Activated naive CD8-positive, alpha-beta T cell treated with anti-CD3 and anti-CD28 coated beads for 36 hours (primary cell): ENCODE data around the gene EEA1. TPM values are rescaled to one million over a fixed set of nuclear protein-coding genes. Genes with fewer than 3 reads are reported as not detected.
"Not testable (repeated sequence)": the region's sequence is repeated elsewhere in the genome, so short reads cannot be mapped to it uniquely, and the experiment has no call there.

Experiments used
- DNase-seq: peaks from one replicate; pipeline ENCODE4 v3.0.0; 2021
- H3K27ac Mint-ChIP-seq: one replicate; pipeline ENCODE4 v1.8.0; 2022; ENCODE audit warnings: mild to moderate bottlenecking, moderate library complexity, mixed read lengths
- H3K27me3 Mint-ChIP-seq: one replicate; pipeline ENCODE4 v1.8.0; 2022; ENCODE audit warnings: mild to moderate bottlenecking, mixed read lengths
- H3K36me3 Mint-ChIP-seq: one replicate; pipeline ENCODE4 v1.8.0; 2021; ENCODE audit warnings: mild to moderate bottlenecking, mixed read lengths
- H3K4me1 Mint-ChIP-seq: one replicate; pipeline ENCODE4 v1.8.0; 2021; ENCODE audit warnings: mixed read lengths
- H3K4me3 Mint-ChIP-seq: one replicate; pipeline ENCODE4 v1.8.0; 2022; ENCODE audit warnings: mild to moderate bottlenecking, moderate library complexity, mixed read lengths
- H3K9me3 Mint-ChIP-seq: one replicate; pipeline ENCODE4 v1.8.0; 2022; ENCODE audit warnings: mixed read lengths
- total RNA-seq, 2 experiments: library from RNA; stranded (reverse); gene quantifications; one replicate each; pipeline ENCODE4 v1.2.3, GENCODE V29; 2021

EEA1 gene
- total RNA-seq, 2 experiments from 2014 or later = 17.5 TPM

DNA sequence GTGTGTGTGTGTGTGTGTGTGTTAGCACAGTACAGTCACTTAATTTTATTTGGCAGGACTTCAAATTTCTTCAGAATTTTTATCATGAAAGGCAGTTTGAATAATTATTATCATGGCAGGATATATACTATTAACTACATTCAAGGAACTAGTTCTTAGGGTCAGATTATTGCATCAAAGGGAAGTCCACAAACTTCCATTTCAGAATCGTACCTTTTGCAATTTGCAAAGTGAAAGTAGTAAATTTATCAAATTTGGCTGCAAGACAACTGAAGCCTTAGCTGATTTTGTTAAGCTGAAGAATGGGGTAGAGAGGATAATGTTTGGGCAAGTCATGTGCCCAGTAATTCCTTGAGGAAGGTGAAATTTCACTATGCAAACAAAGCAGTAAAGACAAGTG lies 158.1 kb downstream of the EEA1 start:
- peaks cover 3% of the 10 kb centered on the region for H3K36me3 Mint-ChIP-seq
- H3K27me3 Mint-ChIP-seq = no peaks in the 10 kb centered on the region
- no peak overlapping the region for H3K27ac Mint-ChIP-seq
- H3K9me3 Mint-ChIP-seq = no peaks in the 10 kb centered on the region
- DNase-seq = no peak
- H3K4me3 Mint-ChIP-seq = no peak overlapping the region
- peaks cover 25% of the 10 kb centered on the region for H3K4me1 Mint-ChIP-seq

DNA sequence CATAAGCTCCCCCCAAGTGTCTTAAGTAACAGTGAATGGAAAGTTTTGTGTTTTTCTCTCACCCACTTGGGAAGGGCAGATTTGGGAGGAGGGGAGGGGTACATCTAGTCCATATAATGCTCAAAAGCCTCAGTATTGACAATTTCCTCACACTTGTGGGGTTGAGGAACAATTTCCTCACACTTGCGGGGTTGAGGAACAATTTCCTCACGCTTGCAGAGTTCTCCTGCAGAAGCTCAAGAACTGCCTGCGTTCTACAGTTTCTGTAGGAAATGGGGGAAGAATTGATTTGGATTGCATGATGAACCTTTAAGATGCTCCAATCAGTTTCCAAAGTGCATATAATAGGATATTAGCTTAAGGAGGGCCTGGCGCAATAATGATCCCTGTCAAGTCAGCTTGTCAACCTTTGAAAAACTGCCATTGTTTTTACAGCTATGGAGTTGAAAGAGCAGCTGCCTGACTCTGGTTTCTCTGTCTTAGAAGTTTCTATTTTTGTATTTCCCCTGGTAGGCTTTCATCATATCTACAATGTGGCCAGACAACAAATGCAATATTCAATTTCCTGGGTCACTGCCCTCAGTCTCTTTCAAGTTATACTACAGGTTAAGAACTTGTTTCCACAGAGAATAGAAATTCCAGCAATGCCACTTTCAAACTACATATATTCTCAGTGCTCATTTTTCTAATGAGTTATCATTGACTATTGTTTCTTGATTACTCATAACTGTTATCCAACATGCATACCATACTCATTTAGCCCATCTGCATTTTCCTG lies 159.8 kb downstream of the EEA1 start:
- H3K4me1 Mint-ChIP-seq = peaks cover 22% of the 10 kb centered on the region
- no peaks in the 10 kb centered on the region for H3K9me3 Mint-ChIP-seq
- no peak overlapping the region for H3K4me3 Mint-ChIP-seq
- no peaks in the 10 kb centered on the region for H3K27me3 Mint-ChIP-seq
- peak overlapping the region; percentile 54 for H3K27ac Mint-ChIP-seq
- no peak for DNase-seq
- peaks cover 3% of the 10 kb centered on the region for H3K36me3 Mint-ChIP-seq

DNA sequence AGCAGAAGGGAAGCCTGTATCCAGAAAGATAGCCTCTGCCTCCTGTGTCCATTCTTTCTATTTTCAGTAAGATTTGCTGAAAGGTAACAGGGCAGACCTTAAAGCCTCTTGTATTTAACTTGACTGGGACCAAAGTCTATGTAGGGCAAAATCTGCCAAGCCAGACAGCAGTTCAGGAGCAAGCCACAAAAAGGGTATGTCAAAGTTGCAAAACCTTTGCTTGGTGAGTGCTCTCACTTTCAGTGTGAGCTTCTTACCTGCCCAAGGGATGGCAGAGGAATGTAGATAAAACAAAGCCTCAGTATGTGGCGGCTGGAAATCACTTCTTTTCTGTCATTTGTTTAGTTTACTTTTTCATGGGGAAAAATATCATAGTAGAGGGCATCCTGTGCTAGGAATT lies 163.2 kb downstream of the EEA1 start:
- peaks cover 4% of the 10 kb centered on the region for H3K27me3 Mint-ChIP-seq
- no peak for DNase-seq
- H3K27ac Mint-ChIP-seq = no peak overlapping the region
- H3K36me3 Mint-ChIP-seq = peaks cover 2% of the 10 kb centered on the region
- no peaks in the 10 kb centered on the region for H3K9me3 Mint-ChIP-seq
- no peak overlapping the region for H3K4me3 Mint-ChIP-seq
- peaks cover 22% of the 10 kb centered on the region for H3K4me1 Mint-ChIP-seq

DNA sequence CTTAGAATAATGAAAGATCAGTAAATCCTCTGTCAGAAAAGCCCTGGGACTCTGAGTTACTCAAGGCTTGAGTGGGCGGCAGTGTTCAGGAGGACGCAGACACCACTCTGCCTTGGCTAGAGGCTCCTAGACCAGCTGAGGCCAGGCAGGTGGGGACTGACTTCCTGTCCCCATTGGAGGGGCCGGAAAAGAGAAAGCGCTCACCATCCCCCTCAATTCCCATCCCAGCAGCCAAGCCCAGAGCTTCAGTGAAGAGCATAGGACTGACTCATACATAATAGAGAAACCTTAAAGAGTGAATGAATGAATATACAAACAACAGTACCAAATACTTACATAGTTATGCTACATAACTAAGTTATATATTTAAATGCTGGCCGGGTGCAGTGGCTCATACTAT lies 164.3 kb downstream of the EEA1 start:
- no peaks in the 10 kb centered on the region for H3K36me3 Mint-ChIP-seq
- H3K27ac Mint-ChIP-seq = no peak overlapping the region

DNA sequence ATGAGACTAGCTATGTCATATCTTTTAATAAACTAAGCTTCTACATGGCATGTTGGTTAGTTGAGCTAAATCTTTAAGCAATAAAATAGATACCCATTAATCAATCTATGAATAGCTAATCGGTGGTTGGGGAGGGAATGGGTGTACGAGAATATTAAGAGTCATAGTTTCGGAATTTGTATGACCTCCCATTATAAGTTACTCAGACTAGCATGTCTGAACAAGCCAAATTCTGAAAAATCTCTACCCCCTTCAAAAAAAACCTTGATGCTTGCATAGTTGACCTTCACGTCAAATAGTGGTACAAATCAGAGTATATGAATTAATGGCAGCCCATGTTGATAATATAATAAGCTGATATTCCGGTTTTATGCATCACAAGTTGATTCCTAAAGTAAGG lies 166.3 kb downstream of the EEA1 start:
- Mint-ChIP-seq H3K4me1 (no peaks in the 10 kb centered on the region), H3K27me3 (peaks cover 14% of the 10 kb centered on the region), H3K4me3 (no peak overlapping the region), H3K9me3 (no peaks in the 10 kb centered on the region), H3K27ac (no peak overlapping the region), H3K36me3 (no peaks in the 10 kb centered on the region)
- DNase-seq = no peak

More for the DNA sequence above, 164.3 kb downstream of the EEA1 start:
- Mint-ChIP-seq H3K4me1 (peaks cover 11% of the 10 kb centered on the region), H3K9me3 (no peaks in the 10 kb centered on the region), H3K4me3 (no peak overlapping the region), H3K27me3 (peaks cover 4% of the 10 kb centered on the region)
- DNase-seq = no peak

DNA sequence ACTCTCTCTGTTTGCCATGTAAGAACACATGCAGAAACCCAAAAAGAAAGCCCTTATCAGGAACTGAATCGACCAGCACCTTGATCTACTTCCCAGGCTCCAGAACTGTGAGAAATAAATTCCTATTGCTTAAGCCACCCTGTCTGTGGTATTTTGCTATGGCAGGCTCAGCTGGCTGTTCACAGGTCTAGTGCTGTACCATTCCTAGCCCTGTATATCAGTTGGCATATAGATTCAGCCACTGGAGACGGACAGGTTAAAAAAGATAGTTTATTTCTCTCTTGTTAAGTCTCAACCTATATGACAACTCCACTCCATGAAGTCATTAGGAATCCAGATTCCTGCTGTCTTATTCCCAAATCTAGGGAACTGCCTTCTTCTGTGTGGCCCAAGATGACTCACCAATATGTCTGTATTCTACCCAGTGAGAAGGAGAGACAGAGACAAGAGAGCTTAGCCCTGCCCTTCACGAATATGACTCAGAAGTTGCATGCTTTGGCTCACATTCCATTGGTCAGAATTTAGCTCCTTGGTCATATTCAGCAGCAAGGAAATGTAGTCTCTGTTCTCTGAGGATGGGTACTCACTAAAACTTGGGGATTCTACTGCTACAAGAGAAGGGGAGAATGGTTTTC lies 169.3 kb downstream of the EEA1 start:
- H3K9me3 Mint-ChIP-seq = no peaks in the 10 kb centered on the region
- no peak overlapping the region for H3K4me3 Mint-ChIP-seq
- no peaks in the 10 kb centered on the region for H3K36me3 Mint-ChIP-seq
- no peak for DNase-seq
- no peak overlapping the region for H3K27ac Mint-ChIP-seq
- no peaks in the 10 kb centered on the region for H3K4me1 Mint-ChIP-seq
- H3K27me3 Mint-ChIP-seq = peaks cover 20% of the 10 kb centered on the region

DNA sequence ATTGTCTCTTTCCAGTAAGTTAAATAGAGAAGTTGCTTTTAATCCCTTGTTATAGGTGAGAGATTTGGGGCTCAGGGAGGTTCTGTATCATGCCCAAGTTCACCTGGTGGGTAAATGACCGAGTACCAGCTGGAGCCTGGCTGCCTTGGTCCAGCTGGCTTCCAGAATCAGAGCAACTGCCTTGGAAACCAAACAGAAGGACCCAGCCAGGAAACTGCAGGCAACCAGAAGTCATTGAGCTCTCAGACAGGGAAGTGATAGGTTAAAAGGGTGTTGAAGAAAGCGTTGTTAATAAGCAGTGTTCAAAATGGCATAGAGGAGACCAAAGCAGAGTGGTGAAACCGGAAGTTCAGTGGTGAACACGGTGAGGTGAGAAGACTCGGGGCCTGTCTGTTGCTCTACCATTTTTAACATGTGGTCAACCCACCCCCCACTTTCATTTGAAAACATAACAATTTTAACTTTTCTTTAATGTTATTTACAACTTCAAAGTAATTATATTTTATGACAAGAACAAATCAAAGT lies 171.4 kb downstream of the EEA1 start:
- no peaks in the 10 kb centered on the region for H3K36me3 Mint-ChIP-seq
- H3K27ac Mint-ChIP-seq = no peak overlapping the region
- DNase-seq = no peak
- no peaks in the 10 kb centered on the region for H3K4me1 Mint-ChIP-seq
- no peak overlapping the region for H3K4me3 Mint-ChIP-seq
- H3K27me3 Mint-ChIP-seq = peaks cover 20% of the 10 kb centered on the region
- H3K9me3 Mint-ChIP-seq = no peaks in the 10 kb centered on the region

DNA sequence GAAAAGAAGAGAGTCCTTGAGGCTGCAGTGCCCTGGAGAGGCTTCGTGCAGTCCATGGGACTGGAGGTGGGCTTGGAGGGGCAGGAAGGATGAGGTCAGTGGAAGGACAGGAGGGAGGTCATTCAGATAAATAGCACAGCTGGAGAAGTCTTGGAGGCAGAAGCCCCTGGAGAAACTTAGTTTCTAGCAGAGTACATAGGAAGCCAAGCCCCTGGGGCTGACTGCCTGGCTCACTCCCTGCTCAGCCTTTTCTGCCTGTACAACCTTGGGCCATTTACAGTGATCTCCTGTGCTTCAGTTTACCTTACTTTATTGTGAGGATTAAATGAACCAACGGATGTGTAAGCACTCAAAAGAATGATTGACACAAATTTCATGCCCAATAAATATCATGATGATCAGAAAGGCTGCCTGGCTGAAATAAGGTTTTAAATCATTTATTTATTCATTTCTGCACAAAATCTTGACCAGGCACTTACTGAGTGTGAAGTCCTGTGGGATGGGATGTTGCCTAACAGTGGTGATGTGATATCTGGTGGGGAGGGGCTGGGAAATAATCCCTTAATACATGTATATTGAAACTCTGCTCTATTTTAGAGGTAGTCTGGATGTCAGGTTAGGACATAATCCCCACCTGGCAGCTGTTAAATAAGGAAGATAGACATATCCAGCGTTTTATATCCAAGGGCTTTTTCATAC lies 172.0 kb downstream of the EEA1 start:
- Mint-ChIP-seq H3K4me3 (no peak overlapping the region), H3K9me3 (no peaks in the 10 kb centered on the region)

DNA sequence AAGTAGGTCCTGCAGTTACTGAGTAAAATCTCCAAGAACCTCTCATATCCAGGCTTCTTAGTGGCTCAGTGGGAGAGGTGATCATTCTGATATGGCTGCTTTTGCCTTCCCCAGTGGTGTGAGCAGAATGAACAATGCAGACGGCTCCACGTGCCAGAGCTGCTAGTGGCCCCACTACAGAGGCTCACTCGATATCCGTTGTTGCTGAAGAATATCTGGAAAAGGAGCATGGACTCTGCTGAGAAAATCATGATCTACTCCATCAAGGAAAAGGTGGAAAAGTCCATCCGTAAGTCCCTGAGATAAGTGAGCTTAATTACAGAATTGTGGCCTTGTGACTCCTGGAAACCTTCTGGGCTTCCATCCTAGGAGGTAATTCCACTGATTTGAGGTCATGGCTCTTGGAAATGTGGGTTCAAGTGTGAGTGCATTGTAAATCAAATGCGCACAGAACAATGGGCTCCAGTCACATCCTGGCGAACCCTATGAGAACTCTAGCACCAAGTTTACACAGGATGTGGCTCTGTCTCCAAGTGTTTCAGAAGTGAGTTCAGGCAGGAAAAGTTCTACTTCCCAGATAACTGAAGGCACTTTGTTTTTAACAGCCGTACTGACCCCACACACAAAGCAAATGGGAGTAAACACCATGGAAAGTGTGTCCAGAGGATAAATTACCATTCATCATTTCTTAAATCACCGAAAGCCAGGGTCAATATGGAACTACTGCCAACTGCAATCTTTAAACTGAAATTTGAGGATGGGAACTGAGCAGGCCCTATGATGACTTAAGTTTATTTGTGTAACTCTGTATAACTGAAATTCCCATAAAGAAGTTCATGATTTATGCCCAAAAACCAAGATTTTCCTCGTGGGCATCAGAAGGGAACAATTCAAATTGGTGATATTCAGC lies 174.9 kb downstream of the EEA1 start:
- Mint-ChIP-seq H3K27ac (no peak overlapping the region), H3K9me3 (no peaks in the 10 kb centered on the region), H3K36me3 (no peaks in the 10 kb centered on the region), H3K4me3 (no peak overlapping the region), H3K27me3 (peaks cover 16% of the 10 kb centered on the region), H3K4me1 (no peaks in the 10 kb centered on the region)
- no peak for DNase-seq

More for the DNA sequence above, 172.0 kb downstream of the EEA1 start:
- no peak overlapping the region for H3K27ac Mint-ChIP-seq
- no peaks in the 10 kb centered on the region for H3K36me3 Mint-ChIP-seq
- no peaks in the 10 kb centered on the region for H3K4me1 Mint-ChIP-seq
- H3K27me3 Mint-ChIP-seq = peaks cover 20% of the 10 kb centered on the region
- DNase-seq = no peak

DNA sequence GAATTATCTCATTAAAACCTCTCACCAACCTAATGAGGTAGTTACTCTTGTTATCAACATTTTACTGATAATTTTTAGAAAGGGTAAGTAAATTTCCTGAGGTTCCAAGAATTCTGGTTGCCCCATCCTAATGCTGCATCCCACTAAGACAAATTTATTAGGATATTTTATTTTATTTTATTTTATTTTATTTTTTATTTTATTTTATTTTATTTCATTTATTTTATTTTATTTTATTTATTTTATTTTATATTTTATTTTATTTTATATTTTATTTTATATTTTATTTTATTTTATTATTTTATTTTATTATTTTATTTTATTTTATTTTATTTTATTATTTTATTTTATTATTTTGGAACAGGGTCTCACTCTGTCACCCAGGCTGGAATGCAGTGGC lies 179.4 kb downstream of the EEA1 start:
- H3K27ac Mint-ChIP-seq, H3K36me3 Mint-ChIP-seq, H3K9me3 Mint-ChIP-seq, H3K4me3 Mint-ChIP-seq, DNase-seq, H3K4me1 Mint-ChIP-seq, H3K27me3 Mint-ChIP-seq: not testable (repeated sequence)

DNA sequence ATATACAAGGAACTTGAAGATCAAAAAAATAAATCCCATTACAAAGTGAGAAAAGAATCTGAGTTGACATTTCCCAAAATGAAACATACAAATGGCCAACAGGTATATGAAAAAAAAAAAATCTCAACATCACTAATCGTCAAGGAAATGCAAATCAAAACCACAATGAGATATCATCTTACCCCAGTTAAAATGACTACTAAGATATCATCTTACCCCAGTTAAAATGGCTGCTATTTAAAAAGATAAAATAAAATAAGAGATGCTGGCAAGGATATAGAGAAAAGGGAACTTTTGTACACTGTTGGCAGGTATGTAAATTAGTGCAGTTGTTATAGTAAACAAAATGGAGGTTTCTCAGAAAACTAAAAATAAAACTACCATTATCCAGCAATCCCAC lies 181.9 kb downstream of the EEA1 start:
- DNase-seq = no peak
- H3K4me3 Mint-ChIP-seq = no peak overlapping the region
- H3K4me1 Mint-ChIP-seq = peaks cover 6% of the 10 kb centered on the region
- H3K27me3 Mint-ChIP-seq = no peaks in the 10 kb centered on the region
- no peaks in the 10 kb centered on the region for H3K36me3 Mint-ChIP-seq
- H3K9me3 Mint-ChIP-seq = no peaks in the 10 kb centered on the region
- no peak overlapping the region for H3K27ac Mint-ChIP-seq

DNA sequence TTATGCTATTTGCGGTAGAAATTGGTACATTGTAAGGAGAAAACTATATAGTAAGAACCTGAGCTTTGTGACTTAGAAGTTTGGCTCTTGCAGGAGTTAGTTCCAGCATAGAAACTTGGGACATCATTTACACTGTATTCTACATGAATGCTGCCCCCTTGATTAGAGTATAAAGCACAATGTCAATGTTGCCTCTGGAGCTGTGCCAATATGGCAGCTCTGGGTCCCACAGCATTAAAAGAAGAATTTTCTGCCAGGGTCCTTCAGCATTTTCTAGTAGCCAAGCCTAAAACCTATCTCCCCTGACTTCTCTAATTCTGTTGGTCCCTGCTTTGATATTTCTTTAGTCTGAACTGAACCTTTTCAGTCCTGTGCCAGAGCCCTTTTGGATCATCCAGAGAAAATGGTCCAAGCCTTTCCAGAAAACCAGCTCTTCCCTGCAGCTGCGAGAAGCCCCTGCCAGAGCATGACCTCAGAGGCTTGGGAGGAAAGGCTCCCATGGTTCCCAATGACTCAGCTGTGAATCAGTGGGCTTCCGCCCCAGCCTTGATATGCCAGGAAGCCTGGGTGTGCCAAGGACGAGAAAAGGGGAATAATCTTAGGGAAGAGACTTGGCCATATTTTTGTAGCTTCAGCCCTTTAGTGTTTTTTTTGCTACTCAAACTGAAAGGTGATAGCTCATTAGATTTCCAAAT lies 183.1 kb downstream of the EEA1 start:
- no peak for DNase-seq
- H3K27ac Mint-ChIP-seq = no peak overlapping the region
- H3K27me3 Mint-ChIP-seq = no peaks in the 10 kb centered on the region
- no peaks in the 10 kb centered on the region for H3K9me3 Mint-ChIP-seq
- no peaks in the 10 kb centered on the region for H3K36me3 Mint-ChIP-seq
- H3K4me3 Mint-ChIP-seq = no peak overlapping the region
- H3K4me1 Mint-ChIP-seq = peaks cover 6% of the 10 kb centered on the region

DNA sequence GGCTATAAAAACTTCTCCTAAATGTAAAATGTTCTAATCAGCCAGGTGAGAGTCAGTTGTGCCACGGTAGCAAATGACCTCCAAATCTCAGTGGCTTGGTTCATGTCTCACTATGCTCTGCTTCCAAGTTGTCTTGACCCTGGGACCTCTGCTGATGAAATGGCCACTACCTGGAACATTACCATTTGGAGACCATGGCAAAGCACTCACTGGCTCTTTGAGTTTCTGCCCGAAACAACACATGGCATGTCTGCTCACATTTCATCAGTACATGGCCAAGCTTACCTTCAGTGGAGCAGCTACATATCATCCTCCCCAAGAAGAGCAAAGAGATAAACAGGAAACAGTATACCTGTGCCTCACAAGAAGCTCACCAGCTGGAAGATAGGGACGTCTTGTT lies 186.1 kb downstream of the EEA1 start:
- H3K27me3 Mint-ChIP-seq = no peaks in the 10 kb centered on the region
- no peak overlapping the region for H3K27ac Mint-ChIP-seq
- no peak overlapping the region for H3K4me3 Mint-ChIP-seq
- H3K4me1 Mint-ChIP-seq = peaks cover 6% of the 10 kb centered on the region
- no peaks in the 10 kb centered on the region for H3K9me3 Mint-ChIP-seq
- DNase-seq = no peak
- no peaks in the 10 kb centered on the region for H3K36me3 Mint-ChIP-seq

DNA sequence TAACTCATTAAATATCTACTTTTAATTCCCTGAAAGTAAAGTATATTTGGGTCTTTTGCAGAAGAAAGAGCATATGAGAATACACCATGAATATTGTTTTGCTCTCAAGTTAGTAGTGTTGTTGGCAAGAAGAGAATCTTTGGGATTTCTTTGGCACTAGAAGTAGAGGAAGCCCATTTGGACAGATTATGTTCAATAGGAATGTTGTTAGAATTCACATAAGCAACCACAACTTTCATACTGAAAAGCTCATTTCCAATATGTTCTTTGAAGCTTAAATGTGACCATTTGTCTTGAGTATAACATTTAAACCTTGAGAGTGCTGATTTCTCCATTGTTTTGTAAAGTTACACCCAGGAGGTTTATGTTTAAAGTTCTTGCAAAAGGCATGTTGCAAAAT lies 188.7 kb downstream of the EEA1 start:
- H3K9me3 Mint-ChIP-seq = no peaks in the 10 kb centered on the region
- H3K27ac Mint-ChIP-seq = no peak overlapping the region
- H3K4me1 Mint-ChIP-seq = peaks cover 2% of the 10 kb centered on the region
- no peaks in the 10 kb centered on the region for H3K36me3 Mint-ChIP-seq
- DNase-seq = no peak
- no peaks in the 10 kb centered on the region for H3K27me3 Mint-ChIP-seq
- H3K4me3 Mint-ChIP-seq = no peak overlapping the region
